Mammary epithelial cell (primary cell): ENCODE measurements around the gene ROCK2.

Source experiments
- CTCF ChIP-seq, 2 donors: IDR thresholded peaks in 1 of 2; conservative IDR thresholded peaks in 1 of 2; 2 replicates each; pipeline ENCODE4 v1.5.1; 2011 to 2012; ENCODE audit warnings: inconsistent platforms in 2 of 2, low read length in 2 of 2, mild to moderate bottlenecking in 2 of 2, control low read depth in 1 of 2, low read depth in 1 of 2; ENCODE audit not compliant: insufficient read depth in 1 of 2; ENCODE audit errors: extremely low read depth in 1 of 2
- EZH2 ChIP-seq: IDR thresholded peaks from 2 replicates; pipeline ENCODE4 v1.6.1; 2012; ENCODE audit warnings: low read length, inconsistent platforms, borderline replicate concordance

GRCh38 chr2:11299439-11299838 lies 45.0 kb downstream of the ROCK2 start:
- no peak for TF ChIP-seq CTCF (conservative IDR thresholded peaks at IDR 0.05 in 1 of 2, IDR thresholded peaks at IDR 0.05 in 1 of 2; ENCODE audit: extremely low read depth in 1 of 2, insufficient read depth in 1 of 2, low read depth in 1 of 2, low read length in 2 of 2)
- no peak for TF ChIP-seq EZH2
